22Rv1 (cell line): ENCODE results near the gene QSOX1.
A peak's percentile ranks its signal among the peaks of the same experiment; 100 is the strongest.

ENCODE experiments used
- ZFX ChIP-seq: fragments of 450-650 bp; IDR thresholded peaks from 2 replicates; pipeline ENCODE4 v1.6.1; 2017; ENCODE audit warnings: antibody characterized with exemption, borderline replicate concordance
- TF ChIP-seq, protein P1 (sequence below): fragments of 450-650 bp; IDR thresholded peaks from 2 replicates; pipeline ENCODE4 v1.5.1; 2017; ENCODE audit warnings: mild to moderate bottlenecking

DNA sequence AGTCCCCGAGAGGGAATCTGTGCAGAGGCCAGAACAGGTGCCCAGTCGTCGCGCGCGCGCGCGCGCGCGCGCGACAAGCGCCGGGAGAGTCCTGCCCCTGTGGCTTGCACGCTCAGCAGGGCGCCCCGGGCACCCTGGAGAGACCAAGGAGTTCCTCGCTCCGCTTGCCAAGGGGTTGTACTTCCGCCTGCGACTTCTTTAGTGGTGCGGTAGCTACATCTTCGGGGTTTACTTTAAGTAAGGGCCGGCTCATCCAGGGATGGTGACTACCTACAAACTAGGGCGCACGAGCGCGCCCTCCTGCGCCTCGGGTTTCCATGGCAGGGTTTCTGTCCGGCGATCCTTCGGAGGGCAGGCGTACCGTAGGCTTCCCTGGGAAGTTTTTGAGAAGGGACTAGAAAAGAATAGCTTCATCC lies 76.8 kb downstream of the QSOX1 start:
- TF ChIP-seq, protein P1, sequence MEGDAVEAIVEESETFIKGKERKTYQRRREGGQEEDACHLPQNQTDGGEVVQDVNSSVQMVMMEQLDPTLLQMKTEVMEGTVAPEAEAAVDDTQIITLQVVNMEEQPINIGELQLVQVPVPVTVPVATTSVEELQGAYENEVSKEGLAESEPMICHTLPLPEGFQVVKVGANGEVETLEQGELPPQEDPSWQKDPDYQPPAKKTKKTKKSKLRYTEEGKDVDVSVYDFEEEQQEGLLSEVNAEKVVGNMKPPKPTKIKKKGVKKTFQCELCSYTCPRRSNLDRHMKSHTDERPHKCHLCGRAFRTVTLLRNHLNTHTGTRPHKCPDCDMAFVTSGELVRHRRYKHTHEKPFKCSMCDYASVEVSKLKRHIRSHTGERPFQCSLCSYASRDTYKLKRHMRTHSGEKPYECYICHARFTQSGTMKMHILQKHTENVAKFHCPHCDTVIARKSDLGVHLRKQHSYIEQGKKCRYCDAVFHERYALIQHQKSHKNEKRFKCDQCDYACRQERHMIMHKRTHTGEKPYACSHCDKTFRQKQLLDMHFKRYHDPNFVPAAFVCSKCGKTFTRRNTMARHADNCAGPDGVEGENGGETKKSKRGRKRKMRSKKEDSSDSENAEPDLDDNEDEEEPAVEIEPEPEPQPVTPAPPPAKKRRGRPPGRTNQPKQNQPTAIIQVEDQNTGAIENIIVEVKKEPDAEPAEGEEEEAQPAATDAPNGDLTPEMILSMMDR, result peak; percentile 42
- TF ChIP-seq ZFX, result no peak
